B cell (primary cell): ENCODE results near the gene EXOC4. TPM values are rescaled to one million over a fixed set of nuclear protein-coding genes. Genes with fewer than 3 reads are reported as not detected.

Experiments
- ATAC-seq: fragments of 200-7000 bp; cut with Tn5 transposase; one replicate; pipeline ENCODE4 v1.10.0; 2021; ENCODE audit warnings: low read depth, mild to moderate bottlenecking, moderate number of reproducible peaks, moderate library complexity
- CTCF ChIA-PET: fragments of 350-600 bp; sonication (Branson Sonifier 250); formaldehyde crosslinking; loops from one replicate; lab custom pipeline; 2021; ENCODE audit warnings: antibody characterized with exemption, inconsistent platforms; lab: Charles Lee
- POLR2A ChIA-PET: fragments of 350-600 bp; sonication (Branson Sonifier 250); formaldehyde crosslinking; loops from one replicate; lab custom pipeline; 2021; ENCODE audit warnings: antibody characterized with exemption; lab: Charles Lee
- DNase-seq: peaks from one replicate; pipeline ENCODE4 v3.0.0; 2013
- H2AFZ ChIP-seq: 2 replicates; pipeline ENCODE4 v1.6.1; 2012; ENCODE audit warnings: mild to moderate bottlenecking, low read depth, low read length; ENCODE audit not compliant: insufficient read depth, poor library complexity, severe bottlenecking
- H3K27ac ChIP-seq, 2 donors: 1 replicate in 1 of 2; 2 replicates in 1 of 2; pipeline ENCODE4 v1.5.1; 2012 to 2013; ENCODE audit warnings: low read length in 2 of 2, mild to moderate bottlenecking in 2 of 2, moderate library complexity in 1 of 2
- H3K27me3 ChIP-seq, 4 experiments: fragments of 200-600 bp in 1 of 4; sonication (generic) in 1 of 4; replicated peaks in 1 of 4; 1 replicate in 2 of 4; 2 replicates in 2 of 4; pipeline versions ENCODE4 v1.6.1 to v1.7.0; 2013 to 2016; ENCODE audit warnings: low read length in 3 of 4, mild to moderate bottlenecking in 2 of 4, mixed read lengths in 1 of 4, moderate library complexity in 1 of 4; ENCODE audit not compliant: insufficient read depth in 4 of 4, control insufficient read depth in 3 of 4; ENCODE audit errors: control extremely low read depth in 1 of 4
- H3K36me3 ChIP-seq, 2 experiments: replicated peaks in 1 of 2; 1 replicate in 1 of 2; 2 replicates in 1 of 2; pipeline versions ENCODE4 v1.6.1 to v1.7.1; 2013; ENCODE audit warnings: low read length in 1 of 2; ENCODE audit not compliant: insufficient read depth in 2 of 2, control insufficient read depth in 1 of 2; ENCODE audit errors: control extremely low read depth in 1 of 2, extremely low read depth in 1 of 2
- H3K4me1 ChIP-seq, 2 donors: fragments of 200-600 bp in 1 of 2; sonication (generic) in 1 of 2; 1 replicate in 1 of 2; 2 replicates in 1 of 2; pipeline versions ENCODE4 v1.5.1 to v1.6.1; 2013 to 2017; ENCODE audit warnings: low read length in 2 of 2; ENCODE audit not compliant: control insufficient read depth in 2 of 2, insufficient read depth in 2 of 2
- H3K4me2 ChIP-seq: replicated peaks from 2 replicates; pipeline ENCODE3; 2012; ENCODE audit warnings: mild to moderate bottlenecking, low read depth, low read length; ENCODE audit not compliant: poor library complexity, severe bottlenecking
- H3K4me3 ChIP-seq, 5 experiments: fragments of 200-600 bp in 1 of 5; sonication (generic) in 1 of 5; 1 replicate in 3 of 5; 2 replicates in 2 of 5; pipeline versions ENCODE4 v1.5.1 to v1.7.0; 2011 to 2016; ENCODE audit warnings: low read length in 4 of 5, mild to moderate bottlenecking in 4 of 5, low read depth in 2 of 5, control low read depth in 1 of 5, moderate library complexity in 1 of 5; ENCODE audit not compliant: insufficient read depth in 1 of 5; ENCODE audit errors: control extremely low read depth in 1 of 5, extremely low read depth in 1 of 5
- H3K79me2 ChIP-seq: fragments of 200-600 bp; sonication (generic); one replicate; pipeline ENCODE4 v1.6.0; 2016; ENCODE audit warnings: low read length; ENCODE audit not compliant: control insufficient read depth, insufficient read depth
- H3K9ac ChIP-seq: fragments of 200-600 bp; sonication (generic); 2 replicates; pipeline ENCODE4 v1.6.1; 2017; ENCODE audit warnings: mild to moderate bottlenecking, low read length, moderate library complexity
- H3K9me3 ChIP-seq, 3 donors: one replicate each; pipeline versions ENCODE4 v1.6.1 to v1.7.1; 2013; ENCODE audit warnings: low read length in 2 of 3; ENCODE audit not compliant: control insufficient read depth in 2 of 3, insufficient read depth in 1 of 3; ENCODE audit errors: control extremely low read depth in 1 of 3
- H4K20me1 ChIP-seq: 2 replicates; pipeline ENCODE4 v1.6.0; 2012; ENCODE audit warnings: mild to moderate bottlenecking, low read length; ENCODE audit not compliant: insufficient read depth, control insufficient read depth, poor library complexity, severe bottlenecking
- H3K27ac Mint-ChIP-seq: one replicate; pipeline ENCODE4 v1.8.0; 2021; ENCODE audit warnings: mixed read lengths
- H3K27me3 Mint-ChIP-seq: one replicate; pipeline ENCODE4 v1.8.0; 2021; ENCODE audit warnings: mixed read lengths
- H3K4me1 Mint-ChIP-seq: one replicate; pipeline ENCODE4 v1.8.0; 2021; ENCODE audit warnings: mixed read lengths
- H3K4me3 Mint-ChIP-seq: one replicate; pipeline ENCODE4 v1.8.0; 2021; ENCODE audit warnings: mixed read lengths
- H3K9me3 Mint-ChIP-seq: one replicate; pipeline ENCODE4 v1.8.0; 2022; ENCODE audit warnings: mixed read lengths; ENCODE audit not compliant: insufficient read depth
- CTCF ChIP-seq: fragments of 200-600 bp; IDR thresholded peaks from one replicate; pipeline ENCODE4 v1.8.0; 2022; ENCODE audit warnings: antibody characterized with exemption, mild to moderate bottlenecking
- EZH2 ChIP-seq: IDR thresholded peaks from 2 replicates; pipeline ENCODE4 v1.6.1; 2012; ENCODE audit warnings: borderline replicate concordance, low read depth, mild to moderate bottlenecking, moderate library complexity, low read length; ENCODE audit not compliant: insufficient read depth, poor library complexity, severe bottlenecking
- WGBS: methylation state at CpG from one replicate; pipeline ENCODE4 v1.1.5; 2013; ENCODE audit warnings: missing lambda C conversion rate; ENCODE audit not compliant: insufficient coverage; 5-methylcytosine and 5-hydroxymethylcytosine counted together
- intact Hi-C: fragments of 100-400 bp; cut with micrococcal nuclease; formaldehyde crosslinking; loops from one replicate; pipeline ENCODE4 v1.10.0; 2022
- polyA plus RNA-seq: library from polyadenylated mRNA; depleted of rRNA; stranded (reverse); fragments of >200 nt; gene quantifications from 2 replicates; pipeline ENCODE4 v1.2.3, GENCODE V29; 2012
- total RNA-seq, 2 donors: library from RNA; stranded (reverse); fragments of 120-200 nt in 1 of 2; gene quantifications; 1 replicate in 1 of 2; 2 replicates in 1 of 2; pipeline versions ENCODE4 v1.2.3 to v1.2.4, GENCODE V29; 2013 to 2022

Gene EXOC4
- total and polyA plus RNA-seq, 2 donors (not counting 1 experiment from before 2014, with no cell fraction given) = 16.7 to 135 TPM

- Mint-ChIP-seq H3K27me3 (no peaks in the 10 kb centered on the region), H3K27ac (no peak overlapping the region), H3K4me1 (no peaks in the 10 kb centered on the region), H3K9me3 (no peaks in the 10 kb centered on the region), H3K4me3 (no peak overlapping the region)
- no CpG with 5 or more reads among the region's 1 CpG for WGBS
- Histone ChIP-seq H3K27me3 (no peaks in the 10 kb centered on the region), H3K36me3 (no peaks in the 10 kb centered on the region), H3K27ac (no peak overlapping the region), H3K4me2 (no peak overlapping the region), H3K4me3 (no peak overlapping the region), H3K4me1 (no peaks in the 10 kb centered on the region), H4K20me1 (no peaks in the 10 kb centered on the region), H3K9me3 (no peaks in the 10 kb centered on the region), H3K79me2 (no peaks in the 10 kb centered on the region), H3K9ac (no peak overlapping the region), H2AFZ (no peak overlapping the region)
- ATAC-seq (no peak), DNase-seq (no peak)
- CTCF ChIA-PET = interaction anchor here (1.0 kb wide), 1 partner anchor 11 kb away, joined by 3 read pairs; no protein-coding TSS in a partner anchor
- TF ChIP-seq EZH2 (no peak), CTCF (no peak)
- intact Hi-C loops = no loop called here
- POLR2A ChIA-PET = no interaction called here
These were observed 769.0 kb downstream of the EXOC4 start for GRCh38 chr7:134021836-134022235.

- Histone ChIP-seq H3K4me3 (no peak overlapping the region), H3K4me2 (no peak overlapping the region), H4K20me1 (no peaks in the 10 kb centered on the region), H3K9me3 (no peaks in the 10 kb centered on the region), H3K27ac (no peak overlapping the region), H3K36me3 (no peaks in the 10 kb centered on the region), H2AFZ (no peak overlapping the region), H3K4me1 (no peaks in the 10 kb centered on the region), H3K79me2 (no peaks in the 10 kb centered on the region), H3K9ac (no peak overlapping the region), H3K27me3 (no peaks in the 10 kb centered on the region)
- no peak for TF ChIP-seq CTCF
- no peak for TF ChIP-seq EZH2
- Mint-ChIP-seq H3K27me3 (no peaks in the 10 kb centered on the region), H3K4me1 (no peaks in the 10 kb centered on the region), H3K9me3 (no peaks in the 10 kb centered on the region), H3K27ac (no peak overlapping the region), H3K4me3 (no peak overlapping the region)
- intact Hi-C loops = no loop called here
- ATAC-seq = no peak
- POLR2A ChIA-PET = no interaction called here
- CTCF ChIA-PET = interaction anchor here (1.0 kb wide), 1 partner anchor 10 kb away, joined by 3 read pairs; no protein-coding TSS in a partner anchor
- no peak for DNase-seq
- WGBS = 86% methylated on average over 1 of the region's 1 CpG
These were observed 769.5 kb downstream of the EXOC4 start for GRCh38 chr7:134022286-134022911.
